ENCODE measurements around the gene THAP2.

Gene THAP2

GRCh38 chr12:71708658-71709057, 44.6 kb downstream of the THAP2 start:
- DNase-seq: no peak

- DNase-seq: no peak
Measured at GRCh38 chr12:71710276-71711125, 46.4 kb downstream of the THAP2 start.

- DNase-seq: no peak
Measured at GRCh38 chr12:71718611-71719010, 54.5 kb downstream of the THAP2 start.

- DNase-seq: no peak
Measured at GRCh38 chr12:71719647-71720370, 55.7 kb downstream of the THAP2 start.

- no peak for DNase-seq
Measured at GRCh38 chr12:71721783-71722505, 57.8 kb downstream of the THAP2 start.

GRCh38 chr12:71725011-71725410, 60.9 kb downstream of the THAP2 start:
- DNase-seq: no peak

GRCh38 chr12:71726548-71726947, 62.4 kb downstream of the THAP2 start:
- no peak for DNase-seq

- no peak for DNase-seq
Measured at GRCh38 chr12:71727958-71728357, 63.9 kb downstream of the THAP2 start.
